Mucosa of descending colon (tissue), 3 donors: ENCODE measurements around the gene NXT2. TPM values are rescaled to one million over a fixed set of nuclear protein-coding genes. Genes with fewer than 3 reads are reported as not detected.

ENCODE experiments used
- ATAC-seq: fragments of 200-7000 bp; cut with Tn5 transposase; one replicate; pipeline ENCODE4 v1.9.1; 2020; ENCODE audit warnings: mild to moderate bottlenecking, moderate library complexity
- DNase-seq, 3 donors: peaks; one replicate each; pipeline ENCODE4 v3.0.0-alpha.2; 2020
- H3K36me3 ChIP-seq: fragments of 200-600 bp; one replicate; pipeline ENCODE4 v1.8.0; 2021; ENCODE audit warnings: low read depth, mild to moderate bottlenecking
- H3K4me1 ChIP-seq: fragments of 200-600 bp; one replicate; pipeline ENCODE4 v1.8.0; 2021; ENCODE audit warnings: low read depth, mild to moderate bottlenecking
- H3K4me3 ChIP-seq: fragments of 200-600 bp; one replicate; pipeline ENCODE4 v1.8.0; 2021; ENCODE audit warnings: mild to moderate bottlenecking
- H3K9me3 ChIP-seq: fragments of 200-600 bp; one replicate; pipeline ENCODE4 v1.8.0; 2021; ENCODE audit warnings: mild to moderate bottlenecking
- CTCF ChIP-seq: fragments of 200-600 bp; IDR thresholded peaks from one replicate; pipeline ENCODE4 v1.8.0; 2022; ENCODE audit warnings: antibody characterized with exemption, mild to moderate bottlenecking
- intact Hi-C, 2 donors: fragments of 100-400 bp; cut with DNase I in 1 of 2; cut with micrococcal nuclease in 1 of 2; formaldehyde crosslinking; loops; one replicate each; pipeline versions ENCODE4 v1.11.0 to v1.11.1; 2022; cut with DNase I, micrococcal nuclease
- total RNA-seq, 3 donors: library from RNA; stranded (reverse); fragmentation: NEBNext Ultra II Directional in 2 of 3; extraction: Animal tissue kit (Norgen Biotek cat#: 25700) in 2 of 3; gene quantifications; one replicate each; pipeline versions ENCODE4 v1.2.1 to v1.2.4, GENCODE V29; 2021 to 2023
- donor health status: DM: no; HTN: no; CAD: no; lungs with moderate emphysema.
- donor health status: DM: no; HTN: no; CAD: no.
- donor health status: DM: no; HTN: yes; CAD: no.

Gene NXT2
- total RNA-seq, 3 donors from 2014 or later = 5.2 to 10.1 (median 9.0) TPM

- no peak for DNase-seq
These were observed 27.7 kb upstream of the NXT2 start for GRCh38 chrX:109508915-109509314.

GRCh38 chrX:109511113-109511512 is 25.5 kb upstream of the NXT2 start:
- H3K4me3 ChIP-seq = no peak overlapping the region
- no peaks in the 10 kb centered on the region for H3K4me1 ChIP-seq
- DNase-seq = no peak
- no peaks in the 10 kb centered on the region for H3K9me3 ChIP-seq
- no peaks in the 10 kb centered on the region for H3K36me3 ChIP-seq
- no peak for ATAC-seq
- no peak for TF ChIP-seq CTCF
- intact Hi-C loops = no loop called here

More at GRCh38 chrX:109508915-109509314, 27.7 kb upstream of the NXT2 start:
- Histone ChIP-seq H3K9me3 (no peaks in the 10 kb centered on the region), H3K4me3 (no peak overlapping the region), H3K4me1 (no peaks in the 10 kb centered on the region), H3K36me3 (no peaks in the 10 kb centered on the region)
- intact Hi-C loops = no loop called here
- no peak for TF ChIP-seq CTCF
- ATAC-seq = no peak

GRCh38 chrX:109519001-109519400 is 17.6 kb upstream of the NXT2 start:
- intact Hi-C loops = no loop called here
- ATAC-seq (no peak), DNase-seq (no peak)
- Histone ChIP-seq H3K4me3 (no peak overlapping the region), H3K36me3 (no peaks in the 10 kb centered on the region), H3K4me1 (no peaks in the 10 kb centered on the region), H3K9me3 (no peaks in the 10 kb centered on the region)
- no peak for TF ChIP-seq CTCF

- no peaks in the 10 kb centered on the region for H3K9me3 ChIP-seq
- H3K36me3 ChIP-seq = no peaks in the 10 kb centered on the region
- H3K4me1 ChIP-seq = peaks cover under 1% of the 10 kb centered on the region
- no peak overlapping the region for H3K4me3 ChIP-seq
- TF ChIP-seq CTCF = no peak
- no peak for ATAC-seq
- no peak for DNase-seq
- intact Hi-C loops = no loop called here
These were observed 3.6 kb upstream of the NXT2 start for GRCh38 chrX:109533005-109533404.

GRCh38 chrX:109533631-109534030 is 3.0 kb upstream of the NXT2 start:
- Histone ChIP-seq H3K4me3 (no peak overlapping the region), H3K4me1 (peaks cover 3% of the 10 kb centered on the region), H3K36me3 (no peaks in the 10 kb centered on the region), H3K9me3 (no peaks in the 10 kb centered on the region)
- intact Hi-C loops = no loop called here
- no peak for DNase-seq
- TF ChIP-seq CTCF = no peak
- no peak for ATAC-seq

- DNase-seq (no peak), ATAC-seq (no peak)
- peaks cover 3% of the 10 kb centered on the region for H3K4me1 ChIP-seq
- H3K36me3 ChIP-seq = no peaks in the 10 kb centered on the region
- no peak overlapping the region for H3K4me3 ChIP-seq
- intact Hi-C loops = no loop called here
- TF ChIP-seq CTCF = no peak
- no peaks in the 10 kb centered on the region for H3K9me3 ChIP-seq
These were observed 1.7 kb upstream of the NXT2 start for GRCh38 chrX:109534933-109535332.
